Heart left ventricle (tissue), 16 donors: ENCODE results near the gene THAP4. TPM values are rescaled to one million over a fixed set of nuclear protein-coding genes. Genes with fewer than 3 reads are reported as not detected.
A peak's percentile ranks its signal among the peaks of the same experiment; 100 is the strongest.

ENCODE experiments used
- ATAC-seq, 4 donors: fragments of 200-7000 bp; cut with Tn5 transposase; one replicate each; pipeline ENCODE4 v1.9.1; 2020 to 2022; ENCODE audit warnings: moderate library complexity in 4 of 4, mild to moderate bottlenecking in 3 of 4, moderate number of reproducible peaks in 1 of 4
- DNase-seq, 5 donors: peaks; one replicate each; pipeline ENCODE4 v3.0.0-alpha.2; 2020
- H3K27ac ChIP-seq, 12 donors: fragments of 200-600 bp; sonication (generic) in 4 of 12; one replicate each; pipeline versions ENCODE4 v1.5.0 to v1.8.0; 2016 to 2022; ENCODE audit warnings: mild to moderate bottlenecking in 2 of 12
- H3K27me3 ChIP-seq, 9 donors: fragments of 200-600 bp; sonication (generic) in 2 of 9; one replicate each; pipeline versions ENCODE4 v1.5.1 to v1.8.0; 2016 to 2022; ENCODE audit warnings: mild to moderate bottlenecking in 3 of 9
- H3K36me3 ChIP-seq, 9 donors: fragments of 200-600 bp; sonication (generic) in 2 of 9; one replicate each; pipeline versions ENCODE4 v1.5.0 to v1.8.0; 2018 to 2022; ENCODE audit warnings: mild to moderate bottlenecking in 2 of 9
- H3K4me1 ChIP-seq, 12 donors: fragments of 200-600 bp; sonication (generic) in 4 of 12; one replicate each; pipeline versions ENCODE4 v1.5.0 to v1.8.0; 2016 to 2022; ENCODE audit warnings: mild to moderate bottlenecking in 3 of 12
- H3K4me3 ChIP-seq, 12 donors: fragments of 200-600 bp; sonication (generic) in 4 of 12; one replicate each; pipeline versions ENCODE4 v1.5.0 to v1.8.0; 2017 to 2022; ENCODE audit warnings: mild to moderate bottlenecking in 9 of 12, moderate library complexity in 4 of 12
- H3K9me3 ChIP-seq, 12 donors: fragments of 200-600 bp; sonication (generic) in 4 of 12; one replicate each; pipeline versions ENCODE4 v1.5.0 to v1.8.0; 2016 to 2022; ENCODE audit warnings: mild to moderate bottlenecking in 1 of 12
- POLR2A ChIP-seq, 2 donors: fragments of 450-650 bp; IDR thresholded peaks; one replicate each; pipeline ENCODE4 v1.6.1; 2017; ENCODE audit warnings: antibody characterized with exemption in 2 of 2, mild to moderate bottlenecking in 2 of 2, moderate library complexity in 2 of 2
- WGBS, 4 donors: extraction: QIAGEN DNeasy Blood & Tissue Kit in 2 of 4; methylation state at CpG; one replicate each; pipeline versions ENCODE4 v1.1.5 to v1.1.7; 2013 to 2018; 5-methylcytosine and 5-hydroxymethylcytosine counted together
- intact Hi-C, 10 donors: fragments of 100-400 bp; cut with DNase I; formaldehyde crosslinking; loops; one replicate each; pipeline versions ENCODE4 v1.11.1 to v1.14.2; 2022
- polyA plus RNA-seq, 2 donors: library from polyadenylated mRNA; stranded (reverse); fragments of 200-250 nt; gene quantifications; one replicate each; pipeline ENCODE4 v1.2.3, GENCODE V29; 2013
- total RNA-seq, 9 donors: library from RNA; depleted of rRNA in 2 of 9; stranded (reverse); fragments of >200 nt in 2 of 9; fragmentation: NEBNext Ultra II Directional in 3 of 9; extraction: Animal tissue kit (Norgen Biotek cat#: 25700) in 3 of 9; gene quantifications; one replicate each; pipeline versions ENCODE4 v1.1.0 to v1.2.4, GENCODE V29; 2016 to 2023
- TF ChIP-seq, protein P1 (sequence below), 12 donors: fragments of 200-600 bp; sonication (generic) in 4 of 12; IDR thresholded peaks; one replicate each; pipeline versions ENCODE4 v1.5.0 to v1.8.0; 2018 to 2022; ENCODE audit warnings: antibody characterized with exemption in 12 of 12, mild to moderate bottlenecking in 5 of 12
- donor health status: ischemic (EF 13 %, LVEDD 7.1; RV severe dilation, severe dysfunction).
- donor health status: healthy with polysubstance abuse.
- donor health status: DM: no; HTN: yes; CAD: no.
- donor health status: DM: no; HTN: no; CAD: no.
- donor health status: ischemic (EF 25% LVEDD 6.9; RV normal size, moderate dysfunction).
- donor health status: ischemic (EF 25% LVEDD 5.7; RV mildly dilated, moderate dysfunction).
- donor health status: healthy.
- donor health status: DM: yes; HTN: yes; CAD: no.
- donor health status: ischemic (EF 35%, LVEDD 5.7; RV mildly dilated, moderate dysfunction).
- donor health status: nonischemic (EF 11% LVEDD 7.7; RV severe dilation, severe dysfunction).
- donor health status: DM: yes; HTN: yes; CAD: no.
- donor health status: PGD.
- donor health status: ischemic (EF 29% LVEDD 5.4; RV normal size, mild dysfunction).
- donor health status: nonischemic (EF 23%, LVEDD 6.1; RV moderate dilation, normal function).

The THAP4 gene
- total and polyA plus RNA-seq, 11 donors, result 61.7 to 110 (median 80.4) TPM

DNA sequence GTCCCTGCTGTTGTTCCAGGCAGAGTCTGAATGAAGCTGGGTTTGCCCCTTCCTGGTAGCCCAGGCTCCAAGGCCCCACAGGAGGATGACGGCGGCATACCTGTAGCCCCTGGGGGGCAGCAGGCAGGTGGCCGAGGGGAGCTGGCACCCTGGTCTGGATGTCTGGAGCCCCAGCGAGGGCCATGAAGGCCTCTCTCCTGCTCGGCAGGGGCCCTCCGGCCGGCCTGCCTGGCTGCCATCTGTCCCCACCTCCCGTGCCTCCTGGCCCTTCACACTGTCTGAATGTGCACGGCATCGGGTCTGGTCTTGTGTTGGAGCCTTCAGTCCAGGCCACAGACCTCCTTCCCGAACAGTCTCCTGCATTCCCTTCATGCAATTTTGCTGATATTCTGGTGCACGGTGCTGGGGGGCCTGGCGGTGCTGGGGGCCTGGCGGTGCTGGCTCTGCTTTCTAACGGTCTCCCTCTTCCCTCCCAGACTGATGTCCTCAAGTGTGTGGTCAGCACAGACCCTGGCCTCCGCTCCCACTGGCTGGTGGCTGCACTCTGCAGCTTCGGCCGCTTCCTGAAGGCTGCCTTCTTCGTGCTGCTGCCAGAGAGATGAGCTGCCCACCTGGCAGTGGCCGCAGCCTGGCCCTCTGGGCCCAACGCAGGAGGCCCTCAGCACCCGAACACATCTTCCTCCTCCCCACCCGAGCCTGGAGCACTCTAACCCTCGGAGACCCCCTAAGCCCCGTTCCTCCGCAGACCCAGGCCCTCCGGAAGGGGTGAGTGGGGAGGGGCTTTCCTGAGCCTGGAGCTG, 64.9 kb downstream of the THAP4 start:
- 90 to 92% (median 91%) methylated on average over 24 to 27 of the region's 27 CpGs for WGBS, 4 donors
- H3K9me3 ChIP-seq, result no peaks in the 10 kb centered on the region
- no peak overlapping the region for H3K27ac ChIP-seq
- no peak for ATAC-seq
- H3K4me1 ChIP-seq, result peaks cover 0 to 10% (median 0%) of the 10 kb centered on the region in 12 donors
- intact Hi-C loops, result no loop called here
- TF ChIP-seq, protein P1, sequence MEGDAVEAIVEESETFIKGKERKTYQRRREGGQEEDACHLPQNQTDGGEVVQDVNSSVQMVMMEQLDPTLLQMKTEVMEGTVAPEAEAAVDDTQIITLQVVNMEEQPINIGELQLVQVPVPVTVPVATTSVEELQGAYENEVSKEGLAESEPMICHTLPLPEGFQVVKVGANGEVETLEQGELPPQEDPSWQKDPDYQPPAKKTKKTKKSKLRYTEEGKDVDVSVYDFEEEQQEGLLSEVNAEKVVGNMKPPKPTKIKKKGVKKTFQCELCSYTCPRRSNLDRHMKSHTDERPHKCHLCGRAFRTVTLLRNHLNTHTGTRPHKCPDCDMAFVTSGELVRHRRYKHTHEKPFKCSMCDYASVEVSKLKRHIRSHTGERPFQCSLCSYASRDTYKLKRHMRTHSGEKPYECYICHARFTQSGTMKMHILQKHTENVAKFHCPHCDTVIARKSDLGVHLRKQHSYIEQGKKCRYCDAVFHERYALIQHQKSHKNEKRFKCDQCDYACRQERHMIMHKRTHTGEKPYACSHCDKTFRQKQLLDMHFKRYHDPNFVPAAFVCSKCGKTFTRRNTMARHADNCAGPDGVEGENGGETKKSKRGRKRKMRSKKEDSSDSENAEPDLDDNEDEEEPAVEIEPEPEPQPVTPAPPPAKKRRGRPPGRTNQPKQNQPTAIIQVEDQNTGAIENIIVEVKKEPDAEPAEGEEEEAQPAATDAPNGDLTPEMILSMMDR (IDR thresholded peaks at IDR 0.05), result no peak
- no peak for TF ChIP-seq POLR2A (IDR thresholded peaks at IDR 0.05)
- H3K36me3 ChIP-seq, result peaks cover 0 to 16% (median 4%) of the 10 kb centered on the region in 9 donors
- peak in 1 of 5 donors; percentile 36 for DNase-seq
- H3K27me3 ChIP-seq, result no peaks in the 10 kb centered on the region
- H3K4me3 ChIP-seq, result no peak overlapping the region

DNA sequence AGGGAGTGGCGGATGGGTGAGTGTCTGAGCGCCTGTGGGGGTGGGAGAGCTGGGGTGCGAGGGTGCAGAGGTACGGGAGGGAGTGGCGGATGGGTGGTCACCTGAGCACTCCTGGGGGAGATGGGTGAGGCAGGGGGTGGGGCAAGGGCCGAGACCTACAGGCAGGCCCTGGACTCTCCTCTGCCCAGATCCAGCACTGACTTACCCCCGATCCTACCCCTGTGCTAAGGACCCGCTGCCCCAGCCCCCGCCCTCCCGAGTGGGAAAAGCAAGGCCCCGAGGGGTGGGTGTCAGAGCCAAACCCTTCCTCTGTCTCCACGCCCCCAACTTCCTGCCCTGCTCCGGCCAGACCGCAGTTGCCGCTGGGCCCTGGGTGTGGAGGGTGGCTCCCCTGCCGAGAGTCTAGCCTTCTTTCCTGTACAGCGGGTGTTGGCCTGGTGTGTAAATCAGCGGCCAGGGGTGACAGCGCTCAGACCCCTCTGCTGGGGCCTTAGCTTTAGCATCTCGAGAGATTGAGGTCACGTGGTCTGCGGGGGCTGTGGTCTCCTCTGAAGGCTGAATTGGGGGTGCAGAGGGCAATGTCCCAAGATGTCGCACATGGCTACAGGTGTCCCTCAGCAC, 65.9 kb downstream of the THAP4 start:
- H3K9me3 ChIP-seq, result no peaks in the 10 kb centered on the region
- ATAC-seq, result peak in 3 of 4 donors; percentile 34 to 85 (median 67)
- H3K27ac ChIP-seq, result no peak overlapping the region
- H3K4me1 ChIP-seq, result peaks cover 0 to 10% (median 0%) of the 10 kb centered on the region in 12 donors
- peaks cover 0 to 16% (median 4%) of the 10 kb centered on the region in 9 donors for H3K36me3 ChIP-seq
- H3K4me3 ChIP-seq, result no peak overlapping the region
- intact Hi-C loops, result no loop called here
- peak in 1 of 5 donors; percentile 68 for DNase-seq
- H3K27me3 ChIP-seq, result no peaks in the 10 kb centered on the region
- TF ChIP-seq, protein P1 (IDR thresholded peaks at IDR 0.05), result no peak
- no peak for TF ChIP-seq POLR2A (IDR thresholded peaks at IDR 0.05)
- WGBS, 4 donors, result 71 to 85% (median 78%) methylated on average over 6 to 23 of the region's 23 CpGs

DNA sequence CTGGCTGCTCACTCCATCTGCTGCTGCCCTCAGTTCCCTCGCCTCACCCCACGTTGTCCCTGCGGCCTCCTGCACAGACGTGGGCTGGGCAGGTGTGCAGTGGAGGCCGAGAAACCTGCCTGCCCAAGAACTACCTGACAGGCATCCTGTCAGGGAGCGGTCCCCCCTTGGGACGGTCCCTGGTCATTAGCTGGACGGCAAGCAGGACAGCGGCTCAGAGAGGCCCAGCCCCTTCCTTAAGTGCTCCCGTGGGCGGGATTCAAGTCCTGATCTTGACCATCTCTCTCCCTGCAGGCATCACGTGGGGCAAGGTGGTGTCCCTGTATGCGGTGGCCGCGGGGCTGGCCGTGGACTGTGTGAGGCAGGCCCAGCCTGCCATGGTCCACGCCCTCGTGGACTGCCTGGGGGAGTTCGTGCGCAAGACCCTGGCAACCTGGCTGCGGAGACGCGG, 67.1 kb downstream of the THAP4 start:
- Histone ChIP-seq H3K4me3 (no peak overlapping the region), H3K36me3 (peaks cover 0 to 13% (median 4%) of the 10 kb centered on the region in 9 donors), H3K4me1 (peaks cover 0 to 10% (median 0%) of the 10 kb centered on the region in 12 donors), H3K9me3 (no peaks in the 10 kb centered on the region), H3K27me3 (no peaks in the 10 kb centered on the region), H3K27ac (peak overlapping the region in 1 of 12 donors; percentile 24)
- TF ChIP-seq, protein P1 (IDR thresholded peaks at IDR 0.05), result no peak
- no peak for TF ChIP-seq POLR2A (IDR thresholded peaks at IDR 0.05)
- intact Hi-C loops, result no loop called here
- peak in 1 of 5 donors; percentile 54 for DNase-seq
- no peak for ATAC-seq
- 84 to 93% (median 92%) methylated on average over 14 to 23 of the region's 23 CpGs for WGBS, 4 donors

DNA sequence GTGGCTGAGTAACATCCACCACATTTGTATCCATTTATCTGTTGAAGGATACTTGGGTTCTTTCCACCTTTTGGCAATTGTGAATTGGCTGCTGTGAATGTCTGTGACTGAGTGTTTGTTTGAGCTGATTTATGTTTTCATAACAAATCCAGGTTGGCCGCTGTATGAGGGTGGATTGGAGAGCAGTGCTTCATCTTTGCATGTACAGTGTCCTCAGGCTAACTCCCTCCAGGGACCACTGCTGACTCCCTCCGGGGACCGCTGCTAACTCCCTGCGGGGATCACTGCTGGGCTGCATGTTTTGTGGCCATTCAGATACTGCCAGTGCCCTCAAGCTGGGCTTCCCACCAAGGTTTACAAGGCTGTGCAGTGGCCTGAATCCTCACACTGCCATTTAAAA, 68.2 kb downstream of the THAP4 start:
- H3K27me3 ChIP-seq, result no peaks in the 10 kb centered on the region
- no peaks in the 10 kb centered on the region for H3K9me3 ChIP-seq
- H3K4me1 ChIP-seq, result peaks cover 0 to 20% (median 1%) of the 10 kb centered on the region in 12 donors
- peaks cover 0 to 13% (median 4%) of the 10 kb centered on the region in 9 donors for H3K36me3 ChIP-seq
- DNase-seq (no peak), ATAC-seq (no peak)
- intact Hi-C loops, result no loop called here
- TF ChIP-seq, protein P1 (IDR thresholded peaks at IDR 0.05), result no peak
- no peak for TF ChIP-seq POLR2A (IDR thresholded peaks at IDR 0.05)
- H3K27ac ChIP-seq, result no peak overlapping the region
- 94 to 97% (median 95%) methylated on average over 4 of the region's 4 CpGs for WGBS, 4 donors
- H3K4me3 ChIP-seq, result no peak overlapping the region
